GM18507 (cell line): ENCODE measurements around the gene KRT84.
"Not testable (repeated sequence)": the region's sequence is repeated elsewhere in the genome, so short reads cannot be mapped to it uniquely, and the experiment has no call there.

ENCODE experiments used
- DNase-seq: peaks from one replicate; pipeline ENCODE4 v3.0.0; 2011; ENCODE audit warnings: low read depth; ENCODE audit not compliant: insufficient read length; ENCODE audit errors: extremely low spot score
- FAIRE-seq: peaks from 2 replicates; lab custom pipeline; 2011; peaks lifted over from hg19 to GRCh38; lab: Jason Lieb, UNC

KRT84 gene

DNA sequence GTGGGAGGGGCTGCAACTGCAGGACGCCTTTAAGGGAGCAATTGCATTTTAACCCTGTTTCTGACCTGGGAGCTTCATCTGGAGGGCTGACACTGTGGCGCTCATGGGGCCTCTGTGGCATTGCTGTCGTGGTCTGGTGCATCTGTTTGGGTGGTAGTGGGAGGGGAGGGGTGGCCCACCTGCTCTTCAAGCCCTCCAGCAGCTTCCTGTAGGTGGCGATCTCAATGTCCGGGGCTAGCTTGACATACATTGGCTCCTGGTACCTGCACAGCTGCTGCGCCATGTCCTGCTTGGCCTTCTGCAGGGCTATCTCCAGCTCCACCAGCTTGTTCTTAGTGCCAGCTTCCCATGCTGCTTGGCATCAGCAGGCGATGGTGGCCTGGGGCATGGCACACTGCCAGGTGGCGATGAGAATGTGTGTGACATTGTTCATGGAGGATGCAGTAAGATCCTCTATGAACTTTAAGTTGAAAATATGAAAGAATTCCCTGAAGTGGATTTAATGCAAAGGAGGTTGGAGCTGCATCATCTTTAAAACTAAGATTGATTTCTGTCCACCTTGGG, 28.4 kb upstream of the KRT84 start:
- DNase-seq (no peak), FAIRE-seq (no peak)

DNA sequence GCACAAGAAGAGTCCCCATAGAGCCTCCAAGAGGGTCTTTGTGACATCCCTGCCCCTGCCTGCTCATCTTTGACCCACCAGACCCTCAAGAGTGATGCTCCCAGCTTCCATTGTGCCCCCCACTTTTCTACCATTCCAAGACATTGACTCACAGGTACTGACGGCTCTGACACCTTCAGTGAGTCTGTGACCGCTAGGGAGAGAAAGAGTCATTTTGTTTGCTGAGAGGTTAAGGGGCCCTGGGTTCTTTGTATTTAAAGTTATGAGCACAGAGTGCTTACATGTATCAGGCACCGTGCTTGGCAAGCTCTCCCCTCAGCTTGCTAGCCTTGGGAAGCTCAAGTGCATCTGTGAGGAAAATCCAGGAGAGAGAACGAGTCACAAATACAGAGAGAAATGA, 27.8 kb upstream of the KRT84 start:
- FAIRE-seq (no peak), DNase-seq (no peak)

DNA sequence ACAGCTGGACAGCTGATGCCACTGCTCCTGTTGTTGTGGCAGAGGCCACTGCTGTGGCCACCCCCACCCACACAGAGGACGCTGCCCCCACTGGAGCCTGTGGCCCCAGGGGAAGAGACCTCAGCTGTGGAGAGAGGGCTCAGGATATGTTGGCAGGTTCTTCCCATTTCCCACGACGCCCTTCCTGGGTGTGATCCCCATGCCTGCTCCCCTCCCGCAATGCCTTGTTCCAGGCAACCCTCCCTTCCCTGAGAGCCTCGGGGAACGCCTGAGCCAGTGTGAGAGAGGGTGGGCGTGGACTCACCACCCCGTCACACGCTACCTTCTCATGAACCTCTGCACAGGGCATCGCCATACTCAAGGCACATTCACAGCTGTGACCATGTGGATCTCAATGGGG, 26.4 kb upstream of the KRT84 start:
- DNase-seq = no peak

DNA sequence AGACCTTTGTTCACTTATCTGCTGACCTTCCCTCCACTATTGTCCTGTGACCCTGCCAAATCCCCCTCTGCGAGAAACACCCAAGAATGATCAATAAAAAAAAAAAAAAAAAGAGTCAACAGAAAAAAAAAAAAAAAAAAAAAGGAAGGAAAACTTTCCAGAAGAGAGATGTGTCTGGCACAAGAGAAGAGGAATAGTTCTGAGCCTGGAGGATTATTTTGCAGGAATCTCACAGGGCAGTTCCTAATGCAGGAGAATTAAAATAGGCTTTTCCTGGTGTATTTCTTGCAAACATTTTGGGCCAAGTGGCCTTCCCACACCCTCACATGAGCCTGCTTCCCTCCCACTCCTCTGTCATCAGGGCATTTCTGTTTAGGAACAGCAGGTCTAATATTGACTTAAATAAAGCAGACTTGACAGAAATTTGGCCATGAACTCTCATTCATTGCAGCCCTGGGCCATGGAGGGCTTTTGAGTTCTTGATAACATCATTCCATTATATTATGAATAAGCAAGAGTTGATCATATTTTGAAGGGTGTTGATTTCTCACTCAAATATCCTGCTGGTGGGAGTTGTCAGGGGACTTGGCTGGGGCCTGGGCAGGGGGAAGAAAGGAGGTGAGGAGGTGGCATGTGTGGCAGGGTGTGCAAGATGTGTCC, 25.3 kb upstream of the KRT84 start:
- FAIRE-seq, DNase-seq: not testable (repeated sequence)

More for the DNA sequence above, 26.4 kb upstream of the KRT84 start:
- FAIRE-seq = no peak

DNA sequence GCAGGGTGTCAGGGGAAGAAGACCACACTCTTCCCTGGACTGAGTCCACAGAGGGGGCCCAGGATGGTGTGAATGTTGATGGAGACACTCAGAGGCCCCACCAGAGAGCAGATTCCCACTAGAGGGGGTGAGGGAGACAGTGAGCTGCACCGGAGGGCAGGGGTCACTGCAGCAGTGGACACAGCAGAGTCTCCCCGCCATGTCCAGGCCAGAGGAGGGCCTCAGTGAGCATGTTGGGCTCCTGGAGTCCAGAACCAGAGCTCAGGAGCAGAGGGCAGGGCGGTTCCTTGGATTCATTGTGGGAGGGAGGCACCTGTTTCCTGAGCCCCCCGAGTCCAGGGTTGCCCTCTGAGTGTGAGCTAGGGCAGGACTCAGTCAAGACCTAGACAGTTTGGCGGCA, 22.5 kb upstream of the KRT84 start:
- DNase-seq (no peak), FAIRE-seq (no peak)

DNA sequence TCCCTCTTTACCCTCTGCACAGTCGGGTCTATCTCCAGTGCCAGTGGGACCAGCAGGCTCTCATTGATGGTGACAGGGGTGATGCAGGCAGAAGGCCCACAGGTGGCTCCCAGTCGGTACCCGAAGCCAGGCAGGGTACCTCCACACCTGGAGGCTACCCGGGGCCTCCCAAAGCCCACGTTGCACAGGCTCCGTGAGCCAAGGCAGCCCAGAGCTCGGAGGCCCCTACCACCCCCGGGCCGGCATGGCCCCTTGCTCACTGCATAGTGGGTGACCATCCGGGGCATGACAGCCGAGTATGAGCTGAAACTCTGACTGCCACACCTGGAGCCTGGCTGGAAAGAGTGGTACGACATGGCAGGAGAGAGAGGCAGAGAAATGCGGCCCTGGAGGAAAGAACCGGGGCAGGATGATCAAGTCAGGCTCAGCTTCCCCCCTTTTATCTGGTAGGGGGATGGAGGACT, 20.5 kb upstream of the KRT84 start, which contains the start of gene KRT82:
KRT82 (minus strand) TSS at position 414 of the 464 bp plus-strand sequence; CDS start at position 356, 58 bp downstream.
- no peak for FAIRE-seq
- no peak for DNase-seq

DNA sequence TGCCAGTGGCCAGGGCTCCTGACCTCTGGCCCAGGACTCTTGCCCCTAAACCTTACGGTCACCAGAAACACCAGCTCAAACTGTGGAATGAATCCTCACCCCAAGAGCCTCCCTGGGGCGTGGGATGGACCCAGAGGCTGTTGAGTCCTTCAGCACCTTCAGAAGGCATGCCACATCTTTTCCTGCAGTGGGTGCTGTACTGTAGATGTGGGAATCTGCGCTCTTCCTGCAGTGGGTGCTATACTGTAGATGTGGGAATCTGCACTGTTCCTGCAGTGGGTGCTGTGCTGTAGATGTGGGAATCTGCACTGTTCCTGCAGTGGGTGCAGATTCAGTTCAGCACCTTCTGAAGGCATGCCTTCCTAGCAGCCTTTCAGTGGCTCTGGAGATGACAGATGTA, 19.5 kb upstream of the KRT84 start:
- FAIRE-seq = no peak
- DNase-seq = no peak

DNA sequence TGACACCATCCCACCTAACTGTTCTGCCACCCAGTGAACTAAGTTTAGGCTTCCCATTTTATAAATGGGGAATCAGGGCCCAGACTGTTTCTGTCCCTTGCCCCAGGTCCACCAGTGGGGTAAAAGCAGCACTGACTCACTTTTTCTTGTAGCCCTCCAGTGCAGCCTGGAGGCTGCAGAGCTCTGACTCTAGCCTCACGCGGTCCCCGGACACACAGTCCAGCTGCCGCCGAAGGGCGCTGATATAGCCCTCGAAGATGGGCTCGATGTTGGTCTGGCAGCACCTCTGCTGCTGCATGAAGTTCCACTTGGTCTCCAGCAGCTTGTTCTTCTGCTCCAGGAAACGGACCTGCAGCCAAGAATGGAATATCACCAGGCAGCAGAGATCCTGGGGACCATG, 18.1 kb upstream of the KRT84 start:
- FAIRE-seq (no peak), DNase-seq (no peak)

DNA sequence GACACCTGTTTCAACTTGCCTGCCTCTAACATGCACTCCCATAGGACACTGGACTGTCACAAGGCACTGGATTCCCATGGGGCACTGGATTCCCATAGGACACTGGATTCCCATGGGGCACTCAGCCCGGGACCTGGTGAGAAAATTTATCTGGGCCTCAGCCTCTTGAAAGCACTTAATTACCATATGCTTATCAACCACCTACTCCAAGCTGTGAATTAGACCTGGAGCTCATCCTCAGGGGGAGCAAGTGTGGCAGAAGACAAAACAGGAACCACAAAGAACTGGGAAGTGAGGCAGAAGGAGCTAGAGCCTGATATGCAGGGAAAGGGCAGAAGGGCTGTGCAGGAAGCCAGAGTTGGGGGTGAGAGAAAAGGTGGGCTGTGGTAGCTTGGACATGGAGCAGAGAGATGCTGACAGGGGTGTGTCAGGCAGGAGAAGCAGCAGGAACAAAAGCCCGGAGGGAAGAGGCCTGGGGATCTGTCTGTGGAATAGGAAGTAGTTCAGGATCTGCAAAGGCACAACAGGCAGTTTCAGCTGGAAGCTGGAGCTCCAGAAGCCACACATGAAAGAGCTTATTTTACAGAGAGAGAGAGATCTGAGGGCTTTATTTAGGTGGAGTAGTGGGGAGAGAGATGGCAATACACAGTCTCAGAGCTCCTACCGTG, 17.6 kb upstream of the KRT84 start:
- no peak for DNase-seq
- FAIRE-seq = no peak

DNA sequence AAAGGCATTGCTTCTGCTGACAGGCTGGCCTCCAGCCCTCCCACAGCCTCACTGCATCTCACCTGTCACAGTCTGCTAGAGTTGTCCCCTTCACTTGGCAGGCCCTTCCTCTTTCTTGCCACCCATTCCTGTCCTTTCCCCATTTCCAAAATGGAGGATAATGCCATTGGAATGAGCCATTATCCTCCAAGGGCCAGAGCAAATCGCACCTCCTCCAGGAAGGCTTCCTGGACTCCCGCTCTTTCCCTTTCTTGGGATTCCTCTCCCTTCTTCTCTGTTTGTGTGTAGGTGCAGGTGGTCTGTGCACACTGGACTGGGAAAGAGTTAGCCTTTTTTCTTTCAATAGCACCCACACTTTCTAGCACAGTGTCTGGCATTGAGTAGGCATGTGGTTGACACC, 16.9 kb upstream of the KRT84 start:
- no peak for FAIRE-seq
- no peak for DNase-seq

DNA sequence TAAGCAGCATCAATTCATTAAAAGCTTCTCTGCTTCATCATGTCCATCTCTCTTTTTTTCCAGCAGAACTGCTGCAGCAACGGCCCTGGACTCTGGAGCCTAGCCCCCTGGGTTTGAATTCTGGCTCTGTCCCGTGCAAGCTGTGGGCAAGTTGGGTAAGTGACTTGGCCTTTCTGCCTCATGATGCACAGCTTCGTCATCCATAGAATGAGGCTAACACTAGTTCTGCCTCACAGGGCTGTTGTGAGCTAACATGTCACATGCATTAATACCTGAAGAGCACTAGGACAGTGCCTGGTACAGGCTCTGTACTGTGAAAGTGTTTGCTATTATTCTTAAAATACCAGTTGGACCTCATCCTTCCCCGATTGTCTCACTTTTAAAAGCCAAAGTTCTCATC, 16.5 kb upstream of the KRT84 start:
- no peak for FAIRE-seq

DNA sequence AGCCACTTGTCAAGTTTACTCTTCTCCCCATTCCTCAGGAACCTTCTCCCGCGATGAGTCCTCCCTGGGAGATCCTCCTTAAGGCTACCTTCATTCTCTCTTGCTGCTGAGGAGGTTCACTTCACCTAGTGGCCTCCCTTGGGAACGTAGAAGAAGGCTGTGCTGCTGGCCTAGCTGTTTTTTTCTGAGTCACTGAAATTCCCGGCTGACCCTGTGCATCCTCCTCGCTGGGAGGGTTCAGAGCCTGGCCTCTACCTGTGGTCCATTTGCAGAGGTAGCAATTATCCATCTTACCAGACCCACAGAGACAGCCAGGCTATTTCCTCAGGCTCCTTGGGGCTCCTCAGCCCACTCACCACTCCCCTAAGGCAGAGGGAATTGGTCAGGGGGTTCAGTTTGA, 16.1 kb upstream of the KRT84 start:
- FAIRE-seq = no peak
- DNase-seq = no peak

More for the DNA sequence above, 16.5 kb upstream of the KRT84 start:
- no peak for DNase-seq

DNA sequence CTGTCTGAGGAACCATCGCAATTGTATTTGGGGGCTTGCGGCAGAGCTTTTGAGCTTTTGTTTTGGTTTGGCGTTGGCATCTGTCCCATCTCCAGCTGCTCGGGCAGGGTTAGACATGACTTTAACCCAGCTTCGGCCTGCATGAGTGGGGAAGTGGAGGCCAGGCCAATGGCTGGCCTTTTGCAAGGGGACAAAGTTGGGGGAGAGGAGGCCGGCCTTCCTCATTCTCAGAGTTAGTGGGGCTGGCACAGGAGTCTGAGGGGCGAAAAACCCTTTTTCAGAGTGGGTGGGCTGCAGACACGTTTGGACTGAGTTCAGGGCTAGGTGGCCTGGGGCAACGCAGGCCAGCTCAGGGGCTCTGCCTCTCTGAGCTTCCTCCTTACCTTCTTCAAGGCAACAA, 15.5 kb upstream of the KRT84 start:
- DNase-seq (no peak), FAIRE-seq (no peak)

DNA sequence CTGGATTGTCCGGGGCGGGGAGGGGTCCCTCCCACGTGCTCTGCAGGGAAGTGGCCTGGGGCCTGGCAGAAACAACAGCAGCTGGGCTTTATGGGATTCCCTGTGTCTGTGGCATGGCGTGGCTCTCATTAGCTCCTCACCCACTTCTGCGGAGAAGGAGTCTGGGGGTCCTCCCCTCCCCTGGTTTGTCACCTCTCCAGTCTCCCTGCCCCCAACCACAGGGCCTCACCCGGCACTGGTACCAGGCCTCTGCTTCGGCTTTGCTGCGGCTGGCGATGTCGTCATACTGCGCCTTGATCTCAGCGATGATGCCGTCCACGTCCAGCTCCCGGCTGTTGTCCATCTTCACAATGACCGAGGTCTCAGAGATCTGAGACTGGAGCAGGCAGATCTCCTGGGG, 14.3 kb upstream of the KRT84 start:
- DNase-seq (no peak), FAIRE-seq (no peak)

DNA sequence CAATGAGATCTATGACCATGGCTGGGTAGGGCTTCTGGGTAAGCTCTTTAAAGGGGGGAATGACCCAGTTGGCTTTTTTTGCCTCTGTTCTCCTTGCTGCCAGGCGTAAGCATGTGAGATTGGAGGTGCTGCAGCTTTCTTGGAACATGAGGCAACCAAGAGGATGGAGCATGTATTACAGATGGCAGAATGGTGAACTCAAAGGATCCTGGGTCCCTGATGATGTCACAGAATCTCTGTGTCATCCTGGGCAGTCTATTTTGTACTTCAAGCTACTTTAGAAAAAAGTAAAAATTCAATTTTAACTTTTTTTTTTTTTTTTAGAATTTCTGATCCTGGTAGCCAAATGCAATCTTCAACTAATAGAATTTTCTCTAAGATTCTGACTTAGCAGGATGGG, 12.7 kb upstream of the KRT84 start:
- FAIRE-seq = no peak

DNA sequence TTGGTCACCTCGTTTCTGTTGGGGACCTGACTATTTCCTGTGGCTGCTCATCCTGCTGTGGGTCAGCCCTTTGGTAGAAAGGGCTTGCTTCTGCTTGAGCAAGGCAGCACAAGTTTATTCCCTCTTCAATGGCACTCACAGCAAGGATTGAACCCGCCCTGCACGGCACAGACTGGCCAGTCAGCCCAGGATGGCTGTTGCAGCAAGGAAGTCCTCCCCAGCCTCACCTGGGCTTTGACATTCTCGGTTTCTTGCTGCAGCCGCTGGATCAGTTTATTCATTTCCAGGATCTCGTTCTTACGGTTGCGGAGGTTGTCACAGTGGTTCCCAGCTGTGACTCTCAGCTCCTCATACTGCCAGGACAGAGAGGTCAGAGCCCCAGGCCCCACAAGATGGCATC, 11.2 kb upstream of the KRT84 start:
- DNase-seq = no peak
- no peak for FAIRE-seq

More for the DNA sequence above, 12.7 kb upstream of the KRT84 start:
- no peak for DNase-seq

DNA sequence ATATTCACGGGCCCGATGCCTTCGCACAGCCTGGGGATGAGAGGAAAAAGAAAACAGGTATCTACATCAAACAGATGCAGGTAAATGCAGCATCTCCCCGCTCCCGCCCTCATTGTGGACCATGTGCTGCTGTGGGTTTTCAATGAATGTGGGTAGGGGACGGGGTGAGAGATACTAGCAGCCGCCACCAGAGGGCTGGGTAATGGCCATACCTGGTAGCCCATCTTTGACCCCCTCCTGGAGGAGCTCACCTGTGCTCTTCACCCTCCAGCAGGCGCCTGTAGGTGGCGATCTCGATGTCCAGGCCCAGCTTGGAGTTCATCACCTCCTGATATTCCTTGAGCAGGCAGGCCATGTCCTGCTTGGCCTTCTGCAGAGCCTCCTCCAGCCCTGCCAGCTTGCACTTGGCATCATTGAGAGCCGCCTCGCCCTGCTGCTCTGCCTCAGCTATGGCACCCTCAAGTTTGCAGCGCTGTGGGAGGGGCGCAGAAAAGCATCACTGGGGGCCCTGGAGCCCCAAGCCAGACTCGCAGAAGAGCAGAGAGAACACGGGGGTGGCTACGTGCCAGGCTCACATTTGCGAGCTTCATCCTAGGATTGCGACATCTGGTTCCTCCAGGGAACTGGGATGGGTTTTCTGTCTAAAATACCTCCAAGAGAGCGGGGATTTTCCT, 10.4 kb upstream of the KRT84 start:
- FAIRE-seq = no peak
- no peak for DNase-seq

DNA sequence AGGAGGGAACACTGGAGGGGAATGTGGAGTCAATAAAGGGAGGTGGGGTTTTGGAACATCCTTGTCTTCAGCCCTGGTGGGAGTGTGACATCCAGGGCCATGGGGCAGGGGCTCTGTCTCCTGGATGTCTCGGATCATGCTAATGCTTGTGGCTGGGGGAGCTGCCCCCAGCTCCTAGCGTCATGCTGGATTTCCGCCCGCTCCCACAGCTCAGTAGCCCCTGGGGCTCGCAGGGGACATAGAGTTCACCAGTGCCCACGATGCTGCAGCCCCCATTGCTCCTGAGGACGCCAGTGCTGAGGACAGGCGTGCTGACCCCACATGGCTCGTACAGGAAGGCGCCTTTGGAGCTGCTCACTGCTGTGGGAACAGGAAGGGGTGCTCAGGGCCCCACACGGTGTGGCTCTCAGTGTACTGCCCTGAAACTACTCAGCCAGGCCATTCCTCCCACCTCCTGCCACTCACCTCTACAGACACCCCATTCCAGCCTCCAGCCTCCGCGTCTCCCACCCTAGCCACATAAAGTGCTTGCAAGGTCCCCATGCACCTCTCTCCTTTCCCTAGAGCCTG, 9.5 kb upstream of the KRT84 start:
- DNase-seq (no peak), FAIRE-seq (no peak)

DNA sequence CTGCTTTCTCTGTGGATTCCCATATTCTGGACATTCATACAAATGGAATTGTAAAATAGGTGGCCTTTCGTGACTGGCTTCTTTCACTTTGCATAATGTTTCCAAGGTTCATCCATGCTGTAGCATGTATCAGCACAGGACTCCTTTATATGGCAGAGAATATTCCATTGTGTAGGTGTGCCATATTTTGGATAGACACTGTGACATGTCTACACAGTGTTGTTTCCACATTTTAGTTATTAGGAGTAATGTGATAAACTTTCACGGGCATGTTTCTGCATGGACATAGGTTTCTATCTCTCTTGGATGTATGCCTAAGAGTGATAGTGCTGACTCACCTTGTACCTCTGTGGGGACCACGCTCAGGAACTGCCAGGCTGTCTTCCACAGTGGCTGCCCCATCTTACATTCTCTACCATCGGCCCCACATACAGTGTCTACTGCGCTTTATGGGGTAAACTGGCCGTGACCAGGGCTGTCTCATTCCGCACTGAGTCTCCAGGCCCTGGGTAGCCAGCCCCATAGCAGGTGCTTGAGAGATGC, 7.1 kb upstream of the KRT84 start:
- DNase-seq (no peak), FAIRE-seq (no peak)

DNA sequence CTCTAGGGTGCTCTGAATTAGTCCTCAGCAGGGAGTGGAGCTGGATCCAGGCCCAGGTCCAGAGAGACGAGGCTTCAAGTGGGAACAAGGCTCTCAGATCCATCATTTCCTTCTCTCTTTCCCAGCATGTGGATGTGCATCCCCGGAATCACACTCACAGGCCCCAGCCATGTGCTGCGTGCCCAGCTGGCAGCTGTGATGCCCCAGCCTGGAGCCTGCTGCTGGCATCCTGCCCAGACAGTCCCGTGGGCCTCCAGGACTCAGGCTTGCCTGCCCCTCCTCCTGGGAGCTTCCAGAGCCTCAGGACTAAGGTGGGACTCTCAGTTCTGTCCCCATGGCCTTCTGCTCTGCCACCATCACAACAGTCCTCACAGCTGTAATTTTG, 6.2 kb upstream of the KRT84 start:
- FAIRE-seq = no peak
- no peak for DNase-seq
